Smooth muscle cell (in vitro differentiated cells): ENCODE results near the gene CTRL. TPM values are rescaled to one million over a fixed set of nuclear protein-coding genes. Genes with fewer than 3 reads are reported as not detected.
"Not testable (repeated sequence)": the region's sequence is repeated elsewhere in the genome, so short reads cannot be mapped to it uniquely, and the experiment has no call there.

Experiments
- DNase-seq: peaks from one replicate; lab custom pipeline; 2025; ENCODE audit not compliant: unreplicated experiment; lab: John Stamatoyannopoulos, UW
- H2AFZ ChIP-seq: fragments of 200-600 bp; sonication (generic); 2 replicates; pipeline ENCODE4 v1.6.0; 2016; ENCODE audit warnings: antibody characterized with exemption, low read depth, mild to moderate bottlenecking
- H3F3A ChIP-seq: fragments of 200-600 bp; sonication (generic); 2 replicates; pipeline ENCODE4 v1.6.0; 2017; ENCODE audit warnings: antibody characterized with exemption, low read depth
- H3K27ac ChIP-seq: fragments of 200-600 bp; sonication (generic); 2 replicates; pipeline ENCODE4 v1.5.1; 2016; ENCODE audit warnings: low read depth, mild to moderate bottlenecking
- H3K27me3 ChIP-seq: fragments of 200-600 bp; sonication (generic); 2 replicates; pipeline ENCODE4 v1.6.1; 2016; ENCODE audit warnings: low read depth, mild to moderate bottlenecking
- H3K36me3 ChIP-seq: fragments of 200-600 bp; sonication (generic); 2 replicates; pipeline ENCODE4 v1.5.1; 2016; ENCODE audit warnings: low read depth
- H3K4me1 ChIP-seq: fragments of 200-600 bp; sonication (generic); 2 replicates; pipeline ENCODE4 v1.5.1; 2016; ENCODE audit warnings: low read depth
- H3K4me2 ChIP-seq: fragments of 200-600 bp; sonication (generic); 2 replicates; pipeline ENCODE4 v1.6.0; 2016; ENCODE audit warnings: mild to moderate bottlenecking
- H3K4me3 ChIP-seq: fragments of 200-600 bp; sonication (generic); 2 replicates; pipeline ENCODE4 v1.5.1; 2016; ENCODE audit warnings: mild to moderate bottlenecking
- H3K79me2 ChIP-seq: fragments of 200-600 bp; sonication (generic); 2 replicates; pipeline ENCODE4 v1.6.0; 2016; ENCODE audit warnings: low read depth, mild to moderate bottlenecking
- H3K9ac ChIP-seq: fragments of 200-600 bp; sonication (generic); 2 replicates; pipeline ENCODE4 v1.6.0; 2016; ENCODE audit warnings: low read depth
- H3K9me3 ChIP-seq: fragments of 200-600 bp; sonication (generic); replicated peaks from 2 replicates; pipeline ENCODE4 v1.5.1; 2016; ENCODE audit warnings: low read depth
- H4K20me1 ChIP-seq: fragments of 200-600 bp; sonication (generic); 2 replicates; pipeline ENCODE4 v1.6.0; 2016; ENCODE audit warnings: low read depth
- CTCF ChIP-seq: fragments of 200-600 bp; sonication (generic); IDR thresholded peaks from 2 replicates; pipeline ENCODE4 v1.5.1; 2017; ENCODE audit warnings: borderline replicate concordance, mild to moderate bottlenecking, antibody characterized with exemption; ENCODE audit not compliant: insufficient read depth, poor library complexity, severe bottlenecking
- WGBS: methylation state at CpG from one replicate; pipeline ENCODE4 v1.1.7; 2016; ENCODE audit warnings: low lambda C conversion rate; 5-methylcytosine and 5-hydroxymethylcytosine counted together
- polyA plus RNA-seq: library from polyadenylated mRNA; unstranded; fragments of >200 nt; fragmentation: Nextera tagmentation; extraction: Ambion mirVana; gene quantifications from 2 replicates; pipeline ENCODE4 v1.2.1, GENCODE V29; 2016
- total RNA-seq: library from RNA; depleted of rRNA; stranded (reverse); fragments of >200 nt; gene quantifications from 2 replicates; pipeline ENCODE4 v1.2.3, GENCODE V29; 2014

CTRL gene
- total and polyA plus RNA-seq, 2 experiments from 2014 or later: 0.90 to 14.8 TPM

GRCh38 chr16:67940446-67941089, 8.9 kb upstream of the CTRL start:
- Histone ChIP-seq H4K20me1 (peaks cover 67% of the 10 kb centered on the region), H3K4me2 (no peak overlapping the region), H2AFZ (no peak overlapping the region), H3K79me2 (no peaks in the 10 kb centered on the region), H3K27ac (no peak overlapping the region), H3K4me1 (peaks cover 4% of the 10 kb centered on the region), H3K4me3 (no peak overlapping the region), H3K36me3 (no peaks in the 10 kb centered on the region), H3K9ac (no peak overlapping the region), H3K27me3 (no peaks in the 10 kb centered on the region), H3F3A (peaks cover 14% of the 10 kb centered on the region), H3K9me3 (no peaks in the 10 kb centered on the region)
- WGBS: 100% methylated on average over 5 of the region's 5 CpGs
- no peak for DNase-seq
- TF ChIP-seq CTCF: no peak

GRCh38 chr16:67939507-67940445, 8.1 kb upstream of the CTRL start:
- Histone ChIP-seq H3F3A (peaks cover 14% of the 10 kb centered on the region), H3K4me3 (no peak overlapping the region), H4K20me1 (peaks cover 59% of the 10 kb centered on the region), H3K79me2 (no peaks in the 10 kb centered on the region), H3K4me2 (no peak overlapping the region), H2AFZ (no peak overlapping the region), H3K36me3 (no peaks in the 10 kb centered on the region), H3K27me3 (no peaks in the 10 kb centered on the region), H3K27ac (no peak overlapping the region), H3K9ac (no peak overlapping the region), H3K9me3 (no peaks in the 10 kb centered on the region), H3K4me1 (peaks cover 11% of the 10 kb centered on the region)
- 95% methylated on average over 28 of the region's 33 CpGs for WGBS
- no peak for DNase-seq
- no peak for TF ChIP-seq CTCF

- not testable (repeated sequence) for H3K36me3 ChIP-seq, H3K27me3 ChIP-seq, H3K9me3 ChIP-seq, H3F3A ChIP-seq, H3K4me3 ChIP-seq, DNase-seq, H3K9ac ChIP-seq, H2AFZ ChIP-seq, H3K79me2 ChIP-seq, H3K27ac ChIP-seq, H3K4me2 ChIP-seq
- 96% methylated on average over 5 of the region's 5 CpGs for WGBS
- H3K4me1 ChIP-seq: peaks cover 12% of the 10 kb centered on the region
- H4K20me1 ChIP-seq: peaks cover 38% of the 10 kb centered on the region
Measured at GRCh38 chr16:67937713-67938112, 6.1 kb upstream of the CTRL start.

GRCh38 chr16:67936880-67937605, 5.4 kb upstream of the CTRL start:
- Histone ChIP-seq H3K9ac (peak overlapping the region; percentile 71), H3K27ac (peak overlapping the region; percentile 69), H3K79me2 (no peaks in the 10 kb centered on the region), H3K27me3 (no peaks in the 10 kb centered on the region), H3K9me3 (no peaks in the 10 kb centered on the region), H3K36me3 (no peaks in the 10 kb centered on the region), H3K4me1 (peaks cover 12% of the 10 kb centered on the region), H3F3A (no peaks in the 10 kb centered on the region), H3K4me3 (peak overlapping the region; percentile 87), H4K20me1 (peaks cover 32% of the 10 kb centered on the region), H2AFZ (no peak overlapping the region), H3K4me2 (peak overlapping the region; percentile 86)
- WGBS: 55% methylated on average over 6 of the region's 6 CpGs
- no peak for TF ChIP-seq CTCF
- DNase-seq: no peak
